HG03175 (cell line): ENCODE data around the gene RAB3C.
"Not testable (repeated sequence)": the region's sequence is repeated elsewhere in the genome, so short reads cannot be mapped to it uniquely, and the experiment has no call there.

Source experiments
- ATAC-seq: cut with Tn5 transposase; IDR thresholded peaks from one replicate; pipeline ENCODE4 v1.9.1; 2021; ENCODE audit warnings: mild to moderate bottlenecking, moderate library complexity; ENCODE audit not compliant: unreplicated experiment

RAB3C gene

DNA sequence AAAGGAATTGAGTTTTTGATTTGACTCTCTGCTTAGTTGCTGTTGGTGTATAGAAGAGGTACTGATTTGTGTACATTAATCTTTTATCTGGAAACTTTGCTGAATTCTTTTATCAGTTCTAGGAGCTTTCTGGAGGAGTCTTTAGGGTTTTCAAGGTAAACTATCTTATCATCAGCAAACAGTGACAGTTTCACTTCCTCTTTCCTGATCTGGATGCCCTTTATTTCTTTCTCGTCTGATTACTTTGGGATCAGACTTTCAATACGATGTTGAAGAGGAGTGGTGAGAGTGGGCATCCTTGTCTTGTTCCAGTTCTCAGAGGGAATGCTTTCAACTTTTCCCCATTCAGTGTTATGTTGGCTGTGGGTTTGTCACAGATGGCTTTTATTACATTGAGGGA is 17.7 kb downstream of the RAB3C start:
- not testable (repeated sequence) for ATAC-seq

DNA sequence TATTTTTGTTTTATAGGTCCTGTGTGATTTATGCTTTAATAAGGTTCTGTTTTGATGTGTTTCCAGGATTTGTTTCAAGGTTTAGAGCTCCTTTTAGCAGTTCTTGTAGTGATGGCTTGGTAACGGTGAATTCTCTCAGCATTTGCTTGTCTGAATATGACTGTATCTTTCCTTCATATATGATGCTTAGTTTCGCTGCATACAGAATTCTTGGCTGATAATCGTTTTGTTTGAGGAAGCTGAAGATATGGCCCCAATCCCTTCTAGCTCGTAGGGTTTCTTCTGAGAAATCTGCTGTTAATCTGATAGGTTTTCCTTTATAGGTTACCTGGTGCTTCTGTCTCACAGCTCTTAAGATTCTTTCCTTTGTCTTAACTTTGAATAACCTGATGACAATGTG is 20.0 kb downstream of the RAB3C start:
- ATAC-seq, result not testable (repeated sequence)

DNA sequence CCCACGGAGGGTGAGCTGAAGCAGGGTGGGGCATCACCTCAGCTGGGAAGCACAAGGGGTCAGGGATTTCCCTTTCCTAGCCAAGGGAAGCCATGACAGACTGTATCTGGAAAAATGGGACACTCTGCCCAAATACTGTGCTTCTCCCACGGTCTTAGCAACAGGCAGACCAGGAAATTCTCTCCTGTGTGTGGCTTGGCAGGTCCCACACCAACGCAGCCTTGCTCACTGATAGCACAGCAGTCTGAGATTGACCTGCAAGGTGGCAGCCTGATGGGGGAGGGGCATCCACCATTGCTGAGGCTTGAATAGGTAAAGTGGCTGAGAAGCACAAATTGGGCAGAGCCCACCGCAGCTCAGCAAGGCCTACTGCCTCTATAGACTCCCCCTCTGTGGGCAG is 23.2 kb downstream of the RAB3C start:
- no peak for ATAC-seq

- ATAC-seq, result no peak
Measured at GRCh38 chr5:58615972-58616371, 33.1 kb downstream of the RAB3C start.

- no peak for ATAC-seq
Measured at GRCh38 chr5:58617241-58617640, 34.4 kb downstream of the RAB3C start.

DNA sequence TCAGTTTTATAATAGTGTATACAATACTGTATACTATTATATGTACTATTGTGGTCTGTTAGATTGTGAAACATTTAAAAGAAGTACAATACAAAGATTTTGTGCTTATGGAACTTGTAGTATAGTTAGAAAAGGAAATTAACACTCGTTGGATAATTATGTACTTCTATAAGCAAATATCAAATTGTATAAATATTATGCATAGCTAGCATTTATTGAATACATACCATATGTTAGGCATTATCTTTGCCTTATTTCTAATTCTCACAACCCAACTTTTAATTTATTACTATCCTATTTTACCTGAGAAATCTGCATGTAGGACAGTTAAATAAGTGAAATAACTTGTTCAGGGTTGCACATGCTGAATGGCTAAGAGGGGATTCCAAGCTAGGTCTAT is 37.5 kb downstream of the RAB3C start:
- no peak for ATAC-seq

DNA sequence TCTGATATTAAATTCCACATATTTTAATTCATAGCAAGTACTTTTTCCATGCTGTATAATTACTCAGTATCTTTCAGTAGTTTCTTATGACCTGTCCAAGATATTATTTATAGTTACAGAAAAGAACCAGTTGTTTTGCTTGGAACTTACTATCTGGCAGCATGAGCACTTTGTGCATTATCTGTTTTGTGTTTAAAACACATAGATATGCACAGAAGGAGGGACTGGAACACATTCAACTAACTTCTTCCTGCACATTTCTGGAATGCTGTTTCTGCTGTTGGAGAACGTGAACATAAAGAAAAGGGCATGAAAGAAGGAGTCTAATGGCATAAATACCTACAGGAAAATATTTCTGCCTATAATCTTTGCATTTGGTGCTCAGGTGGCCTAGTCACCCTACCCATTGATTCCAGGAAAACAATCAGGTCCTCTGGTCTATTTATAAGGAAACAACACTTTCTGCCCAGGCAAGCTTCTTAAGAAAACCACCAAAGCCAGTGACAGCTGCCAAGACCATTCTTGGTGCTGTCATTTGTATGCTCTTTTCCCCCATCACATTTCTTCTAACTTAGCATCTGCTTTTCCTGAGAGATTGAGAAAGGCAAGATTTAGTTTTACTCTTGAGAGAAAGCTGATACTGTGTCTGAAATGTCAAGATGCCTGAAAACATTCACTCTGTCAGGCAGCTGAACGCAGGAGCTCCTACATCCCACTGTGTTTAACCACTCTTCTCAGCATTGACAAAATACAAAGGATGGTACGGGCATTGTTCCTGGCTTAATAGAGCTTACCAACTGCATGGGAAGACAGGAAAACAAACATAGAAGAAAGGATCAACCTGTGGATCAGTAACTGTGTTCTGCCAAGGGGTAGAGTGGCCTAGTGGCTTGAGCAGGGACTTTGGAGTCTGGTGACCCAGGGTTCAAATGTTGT is 40.3 kb downstream of the RAB3C start:
- no peak for ATAC-seq

GRCh38 chr5:58628626-58629025 is 45.8 kb downstream of the RAB3C start:
- ATAC-seq, result no peak

DNA sequence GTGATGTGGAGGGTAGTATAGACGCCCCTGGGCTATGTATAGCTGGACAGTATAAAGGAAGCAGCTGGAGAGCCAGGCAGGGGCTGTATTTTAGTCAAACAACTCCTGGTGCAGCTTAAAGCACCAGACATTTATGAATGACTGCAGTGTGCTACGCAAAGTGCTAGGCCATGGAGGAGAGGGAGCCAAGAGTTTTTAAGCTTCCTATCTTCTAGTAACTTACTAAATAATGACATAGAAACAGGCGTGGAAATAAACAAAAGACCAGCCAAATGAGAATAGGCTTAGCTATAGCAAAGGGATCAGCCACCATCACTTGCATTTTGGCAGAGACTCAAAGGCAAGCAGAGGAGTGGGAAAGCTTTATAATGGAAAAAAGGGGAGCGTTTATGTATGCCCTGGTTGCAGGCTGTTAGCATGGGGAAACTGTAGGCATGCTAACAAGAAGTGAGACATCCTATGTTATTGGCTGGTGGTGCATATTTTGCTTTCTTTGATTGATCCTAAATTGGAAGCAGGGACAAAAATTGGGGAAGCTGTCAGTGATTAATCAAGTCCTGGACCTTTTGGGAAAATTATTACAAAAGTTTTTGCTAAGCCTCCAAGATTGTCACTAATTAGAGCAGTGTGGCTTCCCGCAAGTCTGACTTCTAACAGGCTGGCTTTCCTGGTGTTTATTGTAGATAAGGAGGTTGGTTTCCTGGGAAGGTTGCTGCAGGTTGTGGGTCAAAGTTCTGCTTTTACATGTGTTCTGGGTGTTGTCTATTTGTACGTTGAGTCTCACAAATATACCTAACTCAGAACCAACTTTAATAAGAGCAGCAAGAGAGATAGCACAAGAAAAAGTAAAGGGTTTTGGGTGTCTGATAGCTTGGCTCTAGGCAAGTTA is 46.6 kb downstream of the RAB3C start:
- no peak for ATAC-seq

GRCh38 chr5:58631895-58632294 is 49.0 kb downstream of the RAB3C start:
- ATAC-seq, result no peak

- no peak for ATAC-seq
Measured at GRCh38 chr5:58635416-58635815, 52.5 kb downstream of the RAB3C start.

GRCh38 chr5:58640011-58640410 is 57.1 kb downstream of the RAB3C start:
- ATAC-seq, result no peak

DNA sequence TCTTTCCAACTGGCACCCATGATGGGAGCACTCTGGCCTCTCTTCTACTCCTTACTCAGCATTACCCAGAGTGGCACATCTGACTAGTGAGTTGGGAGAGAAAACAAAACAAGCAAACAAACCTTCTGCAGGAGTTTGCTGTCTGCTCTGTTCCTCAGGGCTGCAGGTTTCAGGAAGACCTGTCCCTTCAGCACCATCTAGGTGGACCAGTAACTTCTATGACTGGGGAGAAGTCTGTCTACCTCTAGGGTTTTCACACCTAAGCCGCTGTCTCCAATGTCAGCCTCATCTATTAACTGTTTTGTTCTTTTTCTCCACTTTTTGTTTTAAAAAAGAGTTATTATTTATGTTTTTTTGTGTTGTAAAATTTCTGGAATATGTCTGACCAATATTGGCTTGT is 58.7 kb downstream of the RAB3C start:
- ATAC-seq, result no peak

GRCh38 chr5:58648846-58649245 is 66.0 kb downstream of the RAB3C start:
- no peak for ATAC-seq

DNA sequence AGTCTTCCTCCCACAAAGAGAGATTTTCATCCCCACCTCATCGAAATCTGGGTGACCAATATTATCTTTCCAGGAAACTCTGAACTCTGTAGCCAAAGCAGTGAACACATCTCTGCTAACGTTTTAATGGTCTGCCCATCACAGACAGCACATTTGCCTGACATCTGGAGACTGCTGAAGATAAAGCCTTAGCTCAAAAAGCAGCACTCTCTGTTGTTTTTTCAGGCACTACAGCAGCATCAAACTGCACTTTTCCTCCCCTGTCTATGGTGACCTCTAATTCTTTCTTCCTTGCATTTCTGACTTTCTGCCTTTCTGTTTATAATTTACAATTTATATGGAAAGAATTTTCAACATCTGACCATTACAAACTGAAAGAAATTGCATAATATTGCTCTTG is 66.8 kb downstream of the RAB3C start:
- ATAC-seq, result no peak

GRCh38 chr5:58653521-58653920 is 70.6 kb downstream of the RAB3C start:
- ATAC-seq, result no peak

DNA sequence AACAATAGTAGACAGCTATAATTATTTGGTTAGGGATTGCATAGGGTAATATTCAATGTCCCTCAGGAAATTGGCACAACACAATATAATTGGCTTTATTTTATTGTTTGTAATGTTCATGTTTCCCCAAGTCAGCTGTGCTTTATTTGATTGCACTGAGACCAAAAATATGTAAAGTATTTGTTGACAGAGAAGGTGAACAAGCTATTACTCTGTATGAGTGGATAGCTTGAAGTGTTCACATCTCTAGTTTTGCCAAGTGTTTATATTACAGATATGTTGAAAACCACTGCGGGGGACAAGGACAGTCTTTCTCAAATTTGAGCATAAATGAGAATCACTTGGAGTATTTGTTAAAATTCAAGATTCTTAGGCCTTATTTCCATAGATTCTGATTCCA is 83.3 kb downstream of the RAB3C start:
- no peak for ATAC-seq

DNA sequence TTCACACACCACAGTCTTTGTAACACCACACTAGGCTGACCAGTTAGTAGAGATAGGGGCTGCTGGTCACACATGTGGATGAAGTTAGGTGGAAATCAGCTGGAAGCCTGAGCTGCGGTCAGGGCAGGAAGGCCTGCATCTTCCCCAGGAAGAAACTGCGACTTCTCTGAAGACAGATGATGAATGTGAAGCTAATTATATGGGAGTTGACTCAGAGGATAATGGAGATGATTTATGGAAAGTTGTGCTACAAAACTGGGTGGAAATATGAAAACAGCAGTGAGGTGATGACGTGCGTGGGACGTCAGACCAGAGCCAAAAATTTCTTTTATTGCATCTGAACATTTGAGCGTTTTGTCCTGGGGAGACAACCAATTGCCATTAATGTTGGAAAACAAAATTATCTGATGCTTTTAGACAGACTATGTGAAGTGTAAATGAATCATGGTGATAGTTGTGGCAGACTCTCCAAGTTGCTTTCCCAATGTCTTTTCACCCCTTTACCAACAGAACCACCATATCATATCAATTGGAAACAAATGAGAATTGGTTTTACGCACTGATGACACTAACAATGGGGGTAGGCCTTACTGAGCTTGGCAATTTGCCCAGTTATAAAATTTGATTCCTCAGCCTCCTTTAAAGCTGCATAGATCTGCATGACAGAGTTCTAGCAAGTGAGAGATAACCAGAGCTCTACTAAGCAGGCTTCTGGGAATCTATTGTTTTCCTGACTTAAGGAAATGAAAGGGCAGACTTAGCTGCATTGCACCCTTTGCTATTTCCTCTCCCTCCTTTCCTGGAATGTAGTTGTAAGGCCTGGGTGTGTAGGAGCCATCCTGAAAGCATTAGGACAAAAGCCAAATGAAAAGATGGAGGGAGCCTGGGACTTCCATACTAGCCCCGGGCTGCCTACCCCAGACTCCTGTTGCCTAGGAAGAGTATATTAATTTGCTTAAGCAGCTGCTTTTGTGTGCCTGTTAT is 84.0 kb downstream of the RAB3C start:
- ATAC-seq, result no peak

GRCh38 chr5:58670582-58670981 is 87.7 kb downstream of the RAB3C start:
- ATAC-seq, result no peak

- no peak for ATAC-seq
Measured at GRCh38 chr5:58671155-58671554, 88.3 kb downstream of the RAB3C start.

DNA sequence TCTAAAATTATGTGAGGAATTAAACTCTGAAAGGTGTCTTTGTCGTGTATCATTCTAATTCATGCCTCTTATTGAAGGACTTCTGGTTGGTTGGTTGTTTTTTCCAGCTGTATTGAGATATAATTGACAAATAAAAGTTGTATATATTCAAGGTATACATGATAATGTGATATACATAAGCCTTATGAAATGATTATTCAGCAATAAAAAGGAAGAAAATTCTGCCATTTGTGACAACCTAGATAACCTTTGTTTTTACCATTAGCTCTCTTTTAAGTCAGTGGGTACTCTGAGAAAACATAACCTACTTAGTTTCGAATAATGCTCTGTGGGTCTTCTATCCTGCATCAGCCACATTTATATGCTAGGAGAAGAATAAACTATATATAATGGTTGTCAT is 89.6 kb downstream of the RAB3C start:
- ATAC-seq, result no peak
